Measurements from ENCODE around the gene MORC1. TPM values are rescaled to one million over a fixed set of nuclear protein-coding genes. Genes with fewer than 3 reads are reported as not detected.
"Not testable (repeated sequence)": the region's sequence is repeated elsewhere in the genome, so short reads cannot be mapped to it uniquely, and the experiment has no call there.

The MORC1 gene
- polyA plus RNA-seq, 2 of the 4 experiments (the other 2 are of a cell fraction) = not detected

DNA sequence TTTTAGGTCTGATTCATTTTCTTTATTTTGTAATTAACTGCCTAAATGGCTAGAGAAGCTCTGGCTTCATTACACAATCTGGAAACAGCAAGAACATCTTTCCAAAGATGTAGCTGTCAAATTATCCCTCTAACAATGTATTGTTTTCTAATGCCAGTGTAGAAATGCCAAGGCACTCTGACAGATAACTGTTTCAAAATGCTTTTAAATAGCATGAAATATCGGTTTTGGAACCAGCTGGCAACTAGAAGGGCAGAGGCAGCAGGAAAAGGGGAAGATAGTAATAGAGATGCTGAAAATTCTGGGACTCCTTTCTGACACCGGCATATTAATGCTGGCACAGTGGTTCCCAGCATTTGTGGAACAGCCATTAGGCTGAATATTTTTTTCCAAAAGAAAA, 26.1 kb downstream of the MORC1 start:
- ChIA-PET CTCF (no interaction called here), POLR2A (no interaction called here)
- TF ChIP-seq, protein P1, sequence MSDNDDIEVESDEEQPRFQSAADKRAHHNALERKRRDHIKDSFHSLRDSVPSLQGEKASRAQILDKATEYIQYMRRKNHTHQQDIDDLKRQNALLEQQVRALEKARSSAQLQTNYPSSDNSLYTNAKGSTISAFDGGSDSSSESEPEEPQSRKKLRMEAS (IDR thresholded peaks at IDR 0.05) = no peak
- TF ChIP-seq, protein P2, sequence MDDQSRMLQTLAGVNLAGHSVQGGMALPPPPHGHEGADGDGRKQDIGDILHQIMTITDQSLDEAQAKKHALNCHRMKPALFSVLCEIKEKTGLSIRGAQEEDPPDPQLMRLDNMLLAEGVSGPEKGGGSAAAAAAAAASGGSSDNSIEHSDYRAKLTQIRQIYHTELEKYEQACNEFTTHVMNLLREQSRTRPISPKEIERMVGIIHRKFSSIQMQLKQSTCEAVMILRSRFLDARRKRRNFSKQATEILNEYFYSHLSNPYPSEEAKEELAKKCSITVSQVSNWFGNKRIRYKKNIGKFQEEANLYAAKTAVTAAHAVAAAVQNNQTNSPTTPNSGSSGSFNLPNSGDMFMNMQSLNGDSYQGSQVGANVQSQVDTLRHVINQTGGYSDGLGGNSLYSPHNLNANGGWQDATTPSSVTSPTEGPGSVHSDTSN (IDR thresholded peaks at IDR 0.05) = no peak
- TF ChIP-seq RARB (CRISPR knock-in tag; IDR thresholded peaks at IDR 0.05) = no peak
- TF ChIP-seq HOXB13 (CRISPR knock-in tag; IDR thresholded peaks at IDR 0.05; ENCODE audit: low read depth) = no peak
- no peaks in the 10 kb centered on the region for H3K4me1 ChIP-seq
- 6% methylated on average over 2 of the region's 2 CpGs for WGBS (ENCODE audit: missing lambda C conversion rate)
- FAIRE-seq = no peak
- no peak for ATAC-seq
- no peaks in the 10 kb centered on the region for H3K9me3 ChIP-seq
- no peak overlapping the region for H3K4me2 ChIP-seq
- H3K4me3 ChIP-seq = no peak overlapping the region
- DNase-seq (ENCODE audit: low read depth in 1 of 2, low spot score in 1 of 2) = no peak
- no peak overlapping the region for H3K27ac ChIP-seq

- ChIA-PET CTCF (no interaction called here), POLR2A (no interaction called here)
- Histone ChIP-seq H3K9me3 (no peaks in the 10 kb centered on the region), H3K27ac (no peak overlapping the region), H3K4me1 (no peaks in the 10 kb centered on the region), H3K4me2 (no peak overlapping the region), H3K4me3 (no peak overlapping the region)
- no peak for FAIRE-seq
- TF ChIP-seq HEYL (CRISPR knock-in tag; IDR thresholded peaks at IDR 0.05) (no peak), BHLHE40 (IDR thresholded peaks at IDR 0.05; ENCODE audit: low read depth, low read length) (no peak), RNF2 (IDR thresholded peaks at IDR 0.05; ENCODE audit: borderline replicate concordance, low read depth) (no peak)
- ATAC-seq = no peak
- no peak for DNase-seq (ENCODE audit: low read depth in 1 of 2, low spot score in 1 of 2)
- WGBS (ENCODE audit: missing lambda C conversion rate) = 16% methylated on average over 1 of the region's 1 CpG
Observed at GRCh38 chr3:109089265-109089664, 28.7 kb downstream of the MORC1 start.

DNA sequence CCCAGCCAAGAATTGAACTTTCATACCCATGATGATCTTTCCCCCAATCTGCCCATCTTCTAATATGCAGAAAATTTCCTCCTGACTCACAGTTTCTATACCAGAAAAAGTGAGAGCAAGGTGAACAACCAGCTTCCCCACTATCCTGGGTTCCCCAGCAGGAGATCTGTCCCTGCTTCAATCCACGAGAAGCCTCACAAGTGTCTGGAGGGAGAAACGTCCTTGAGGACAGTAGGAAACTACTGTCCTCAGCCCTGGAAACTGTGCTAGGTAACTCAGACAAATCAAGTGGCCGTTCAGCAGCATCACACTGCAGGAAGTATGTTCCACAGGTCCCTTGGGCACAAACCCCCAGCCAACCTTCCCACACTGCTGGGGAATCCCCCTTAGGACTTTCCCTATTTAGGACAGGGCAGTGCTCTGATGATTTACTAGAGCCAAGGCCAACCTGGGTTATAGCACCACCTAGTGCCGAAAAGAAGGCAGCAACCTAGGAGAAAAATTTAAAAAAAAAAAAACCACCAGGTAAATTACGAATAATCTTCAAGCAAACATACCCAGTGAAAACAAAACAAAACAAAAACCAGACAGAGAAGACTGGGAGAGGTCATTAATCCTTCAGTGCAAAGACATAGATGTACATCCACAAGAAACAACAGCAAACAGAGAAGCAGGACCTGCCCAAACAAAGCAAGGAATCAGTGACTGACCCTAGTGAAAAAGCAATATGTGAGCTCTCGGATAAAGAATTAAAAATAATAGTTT, 36.0 kb downstream of the MORC1 start:
- DNase-seq (ENCODE audit: low read depth in 1 of 2, low spot score in 1 of 2) = peak; percentile 19 to 53
- Histone ChIP-seq H3K4me1 (no peaks in the 10 kb centered on the region), H3K9me3 (peaks cover 8% of the 10 kb centered on the region; the same call in 1 of the 3 replicates), H3K27ac (no peak overlapping the region), H3K4me2 (no peak overlapping the region), H3K4me3 (no peak overlapping the region)
- peak in 1 of 2 experiments; percentile 78; a peak in 4 of 6 replicates for ATAC-seq
- ChIA-PET POLR2A (no interaction called here), CTCF (interaction anchor here (0.6 to 2.0 kb wide), 12 partner anchors 11 to 592 kb away, joined by 3 to 9 read pairs (median 4); no protein-coding TSS in a partner anchor)
- 14% methylated on average over 6 of the region's 6 CpGs for WGBS (ENCODE audit: missing lambda C conversion rate)
- no peak for FAIRE-seq
- TF ChIP-seq, protein P3, sequence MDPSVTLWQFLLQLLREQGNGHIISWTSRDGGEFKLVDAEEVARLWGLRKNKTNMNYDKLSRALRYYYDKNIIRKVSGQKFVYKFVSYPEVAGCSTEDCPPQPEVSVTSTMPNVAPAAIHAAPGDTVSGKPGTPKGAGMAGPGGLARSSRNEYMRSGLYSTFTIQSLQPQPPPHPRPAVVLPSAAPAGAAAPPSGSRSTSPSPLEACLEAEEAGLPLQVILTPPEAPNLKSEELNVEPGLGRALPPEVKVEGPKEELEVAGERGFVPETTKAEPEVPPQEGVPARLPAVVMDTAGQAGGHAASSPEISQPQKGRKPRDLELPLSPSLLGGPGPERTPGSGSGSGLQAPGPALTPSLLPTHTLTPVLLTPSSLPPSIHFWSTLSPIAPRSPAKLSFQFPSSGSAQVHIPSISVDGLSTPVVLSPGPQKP (IDR thresholded peaks at IDR 0.05; ENCODE audit: low read depth, low read length) = no peak
- peak; percentile 33; the same call in 2 of the 3 replicates for TF ChIP-seq SMC3 (IDR thresholded peaks at IDR 0.05)
- TF ChIP-seq GATA3 (IDR thresholded peaks at IDR 0.05; ENCODE audit: borderline replicate concordance) = no peak
- no peak for TF ChIP-seq NPAS2 (CRISPR knock-in tag; IDR thresholded peaks at IDR 0.05; ENCODE audit: borderline replicate concordance)
- TF ChIP-seq, protein P4, sequence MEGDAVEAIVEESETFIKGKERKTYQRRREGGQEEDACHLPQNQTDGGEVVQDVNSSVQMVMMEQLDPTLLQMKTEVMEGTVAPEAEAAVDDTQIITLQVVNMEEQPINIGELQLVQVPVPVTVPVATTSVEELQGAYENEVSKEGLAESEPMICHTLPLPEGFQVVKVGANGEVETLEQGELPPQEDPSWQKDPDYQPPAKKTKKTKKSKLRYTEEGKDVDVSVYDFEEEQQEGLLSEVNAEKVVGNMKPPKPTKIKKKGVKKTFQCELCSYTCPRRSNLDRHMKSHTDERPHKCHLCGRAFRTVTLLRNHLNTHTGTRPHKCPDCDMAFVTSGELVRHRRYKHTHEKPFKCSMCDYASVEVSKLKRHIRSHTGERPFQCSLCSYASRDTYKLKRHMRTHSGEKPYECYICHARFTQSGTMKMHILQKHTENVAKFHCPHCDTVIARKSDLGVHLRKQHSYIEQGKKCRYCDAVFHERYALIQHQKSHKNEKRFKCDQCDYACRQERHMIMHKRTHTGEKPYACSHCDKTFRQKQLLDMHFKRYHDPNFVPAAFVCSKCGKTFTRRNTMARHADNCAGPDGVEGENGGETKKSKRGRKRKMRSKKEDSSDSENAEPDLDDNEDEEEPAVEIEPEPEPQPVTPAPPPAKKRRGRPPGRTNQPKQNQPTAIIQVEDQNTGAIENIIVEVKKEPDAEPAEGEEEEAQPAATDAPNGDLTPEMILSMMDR (IDR thresholded peaks at IDR 0.05) = peak; percentile 54
- TF ChIP-seq RAD21 (conservative IDR thresholded peaks at IDR 0.05 in 1 of 2, IDR thresholded peaks at IDR 0.05 in 1 of 2) = peak; percentile 45 to 66
- no peak for TF ChIP-seq RNF2 (IDR thresholded peaks at IDR 0.05; ENCODE audit: borderline replicate concordance, low read depth)
- no peak for TF ChIP-seq CEBPB (IDR thresholded peaks at IDR 0.05)
- no peak for TF ChIP-seq ZFP36 (IDR thresholded peaks at IDR 0.05; ENCODE audit: borderline replicate concordance, partially characterized antibody)

GRCh38 chr3:109080090-109080489, 37.8 kb downstream of the MORC1 start:
- H3K4me3 ChIP-seq; H3K4me2 ChIP-seq; ATAC-seq; POLR2A ChIA-PET; H3K27ac ChIP-seq; FAIRE-seq; H3K9me3 ChIP-seq; DNase-seq (ENCODE audit: low read depth in 1 of 2, low spot score in 1 of 2); H3K4me1 ChIP-seq: not testable (repeated sequence)
- CTCF ChIA-PET = interaction anchor here (1.4 to 1.6 kb wide), 2 partner anchors 9 to 56 kb away, joined by 3 to 7 read pairs; no protein-coding TSS in a partner anchor
- WGBS (ENCODE audit: missing lambda C conversion rate) = 8% methylated on average over 1 of the region's 1 CpG

Measured in A549 (cell line).